Glutamatergic neuron (in vitro differentiated cells): Measurements from ENCODE around the gene EIF4G3. TPM values are rescaled to one million over a fixed set of nuclear protein-coding genes. Genes with fewer than 3 reads are reported as not detected.

Experiments
- DNase-seq: peaks from one replicate; pipeline ENCODE4 v3.0.0; 2022
- H3K27ac Mint-ChIP-seq: one replicate; pipeline ENCODE4 v1.8.0; 2020; ENCODE audit warnings: mild to moderate bottlenecking, mixed read lengths, inconsistent platforms; ENCODE audit not compliant: unreplicated experiment
- H3K27me3 Mint-ChIP-seq: one replicate; pipeline ENCODE4 v1.8.0; 2020; ENCODE audit warnings: mild to moderate bottlenecking, moderate library complexity, mixed read lengths, inconsistent platforms; ENCODE audit not compliant: unreplicated experiment
- H3K36me3 Mint-ChIP-seq: one replicate; pipeline ENCODE4 v1.8.0; 2020; ENCODE audit warnings: mild to moderate bottlenecking, mixed read lengths, inconsistent platforms; ENCODE audit not compliant: unreplicated experiment
- H3K4me1 Mint-ChIP-seq: one replicate; pipeline ENCODE4 v1.8.0; 2020; ENCODE audit warnings: mild to moderate bottlenecking, low read depth, mixed read lengths, inconsistent platforms; ENCODE audit not compliant: unreplicated experiment
- H3K4me3 Mint-ChIP-seq: one replicate; pipeline ENCODE4 v1.8.0; 2020; ENCODE audit warnings: mild to moderate bottlenecking, mixed read lengths, inconsistent platforms; ENCODE audit not compliant: unreplicated experiment
- H3K9me3 Mint-ChIP-seq: one replicate; pipeline ENCODE4 v1.8.0; 2020; ENCODE audit warnings: mild to moderate bottlenecking, moderate library complexity, mixed read lengths, inconsistent platforms; ENCODE audit not compliant: unreplicated experiment
- total RNA-seq: library from RNA; stranded (reverse); fragmentation: NEBNext Ultra II Directional; extraction: Animal tissue kit (Norgen Biotek cat#: 25700); gene quantifications from one replicate; pipeline ENCODE4 v1.2.1, GENCODE V29; 2021; ENCODE audit not compliant: unreplicated experiment
- TF ChIP-seq, protein P1 (sequence below): fragments of 200-600 bp; sonication (generic); IDR thresholded peaks from one replicate; pipeline ENCODE4 v1.5.0; 2021; ENCODE audit not compliant: partially characterized antibody, unreplicated experiment

The EIF4G3 gene
- total RNA-seq, 1 donor from 2014 or later = 100 TPM

DNA sequence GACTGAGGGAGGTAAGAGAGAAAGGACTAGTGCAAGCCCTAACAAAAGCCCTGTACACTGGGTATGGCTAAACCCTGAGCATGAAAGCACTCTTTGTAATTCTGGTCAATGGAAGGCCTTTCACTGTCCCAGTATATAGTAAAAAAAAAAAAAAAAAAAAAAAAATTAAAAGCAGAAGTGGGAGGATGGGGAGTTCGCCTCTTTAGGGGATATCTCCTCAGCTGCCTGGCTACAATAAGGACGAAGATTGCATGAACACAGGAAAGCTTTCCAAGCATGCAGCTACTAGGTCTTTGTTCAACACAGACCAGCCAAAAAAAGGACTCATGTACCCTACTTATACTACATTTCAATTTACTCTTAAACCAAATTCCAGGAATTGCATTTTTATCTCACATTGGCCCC lies 59.1 kb downstream of the EIF4G3 start:
- Mint-ChIP-seq H3K27ac (no peak overlapping the region), H3K36me3 (no peaks in the 10 kb centered on the region), H3K4me3 (no peak overlapping the region), H3K27me3 (no peaks in the 10 kb centered on the region), H3K9me3 (no peaks in the 10 kb centered on the region), H3K4me1 (peaks cover 3% of the 10 kb centered on the region)
- no peak for DNase-seq
- TF ChIP-seq, protein P1, sequence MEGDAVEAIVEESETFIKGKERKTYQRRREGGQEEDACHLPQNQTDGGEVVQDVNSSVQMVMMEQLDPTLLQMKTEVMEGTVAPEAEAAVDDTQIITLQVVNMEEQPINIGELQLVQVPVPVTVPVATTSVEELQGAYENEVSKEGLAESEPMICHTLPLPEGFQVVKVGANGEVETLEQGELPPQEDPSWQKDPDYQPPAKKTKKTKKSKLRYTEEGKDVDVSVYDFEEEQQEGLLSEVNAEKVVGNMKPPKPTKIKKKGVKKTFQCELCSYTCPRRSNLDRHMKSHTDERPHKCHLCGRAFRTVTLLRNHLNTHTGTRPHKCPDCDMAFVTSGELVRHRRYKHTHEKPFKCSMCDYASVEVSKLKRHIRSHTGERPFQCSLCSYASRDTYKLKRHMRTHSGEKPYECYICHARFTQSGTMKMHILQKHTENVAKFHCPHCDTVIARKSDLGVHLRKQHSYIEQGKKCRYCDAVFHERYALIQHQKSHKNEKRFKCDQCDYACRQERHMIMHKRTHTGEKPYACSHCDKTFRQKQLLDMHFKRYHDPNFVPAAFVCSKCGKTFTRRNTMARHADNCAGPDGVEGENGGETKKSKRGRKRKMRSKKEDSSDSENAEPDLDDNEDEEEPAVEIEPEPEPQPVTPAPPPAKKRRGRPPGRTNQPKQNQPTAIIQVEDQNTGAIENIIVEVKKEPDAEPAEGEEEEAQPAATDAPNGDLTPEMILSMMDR = no peak

DNA sequence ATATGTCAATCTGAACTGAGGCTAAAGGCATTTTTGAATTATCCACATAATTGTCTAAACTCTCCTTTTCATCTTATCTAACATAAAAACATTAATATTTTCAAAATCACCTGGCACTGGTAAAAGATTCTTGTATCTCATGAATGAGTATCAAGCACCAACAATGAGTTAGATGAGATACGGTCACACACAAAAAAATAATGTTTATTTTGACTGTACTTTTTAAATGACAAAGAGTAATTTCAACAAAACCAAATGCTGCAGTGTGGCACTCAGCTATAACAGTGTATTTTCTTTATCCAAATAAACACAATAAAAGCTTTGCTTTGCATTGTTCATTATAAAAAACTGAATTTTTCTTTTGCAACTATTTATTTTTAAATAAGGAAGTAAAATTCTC lies 59.5 kb downstream of the EIF4G3 start:
- no peaks in the 10 kb centered on the region for H3K9me3 Mint-ChIP-seq
- no peak overlapping the region for H3K4me3 Mint-ChIP-seq
- TF ChIP-seq, protein P1 = no peak
- peaks cover 3% of the 10 kb centered on the region for H3K4me1 Mint-ChIP-seq
- no peaks in the 10 kb centered on the region for H3K27me3 Mint-ChIP-seq
- H3K36me3 Mint-ChIP-seq = no peaks in the 10 kb centered on the region
- no peak overlapping the region for H3K27ac Mint-ChIP-seq
- DNase-seq = no peak

DNA sequence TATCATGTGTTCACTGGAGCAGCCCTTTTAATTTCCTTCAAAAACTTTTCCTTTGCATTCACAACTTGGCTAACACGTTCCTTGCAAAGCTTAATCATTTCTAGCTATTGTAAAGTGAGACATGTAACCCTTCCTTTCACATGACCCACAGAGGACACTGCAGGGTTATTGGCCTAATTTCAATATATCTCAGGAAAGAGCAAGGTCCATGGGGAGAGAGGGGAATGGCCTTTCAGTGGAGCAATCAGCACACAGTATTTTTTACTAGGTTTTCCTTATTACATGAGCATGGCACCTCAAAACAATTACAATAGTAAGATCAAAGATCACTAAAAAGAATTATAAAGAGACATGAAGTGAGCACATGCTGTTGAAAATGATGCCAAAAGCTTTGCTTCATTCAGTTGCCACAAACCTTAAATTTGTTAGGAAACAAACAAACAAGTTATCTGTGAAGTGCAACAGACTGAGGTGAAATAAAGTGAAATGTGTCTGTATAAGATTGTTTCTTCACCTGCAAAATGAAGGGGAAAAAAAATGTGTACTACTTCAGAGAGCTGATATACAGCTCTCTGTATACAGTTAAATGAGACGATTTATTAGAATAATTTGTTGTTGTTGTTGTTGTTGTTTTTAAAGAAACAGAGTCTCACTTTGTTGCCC lies 61.5 kb downstream of the EIF4G3 start:
- TF ChIP-seq, protein P1 = no peak
- peaks cover 3% of the 10 kb centered on the region for H3K4me1 Mint-ChIP-seq
- H3K4me3 Mint-ChIP-seq = no peak overlapping the region
- no peaks in the 10 kb centered on the region for H3K27me3 Mint-ChIP-seq
- no peaks in the 10 kb centered on the region for H3K9me3 Mint-ChIP-seq
- H3K27ac Mint-ChIP-seq = no peak overlapping the region
- no peaks in the 10 kb centered on the region for H3K36me3 Mint-ChIP-seq
- no peak for DNase-seq

DNA sequence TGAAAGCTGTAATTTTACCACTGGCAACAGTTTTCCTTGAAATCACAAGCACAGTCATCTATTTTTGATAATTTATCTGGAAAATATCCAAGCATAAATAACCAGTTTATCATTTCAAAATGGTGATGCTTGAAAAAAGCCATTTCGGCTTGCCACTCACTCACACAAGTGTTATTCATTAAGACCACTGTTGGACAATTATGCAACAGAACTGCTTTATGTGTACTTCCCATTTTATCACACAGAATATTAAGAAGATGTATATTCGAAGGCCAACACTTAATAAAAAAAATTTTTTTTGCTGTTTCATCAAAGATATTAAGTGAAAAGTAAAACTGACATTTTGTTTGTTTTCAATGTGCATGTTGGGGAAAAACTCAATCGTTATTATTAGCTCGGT lies 62.3 kb downstream of the EIF4G3 start:
- H3K27me3 Mint-ChIP-seq = no peaks in the 10 kb centered on the region
- no peak overlapping the region for H3K4me3 Mint-ChIP-seq
- TF ChIP-seq, protein P1 = no peak
- H3K9me3 Mint-ChIP-seq = no peaks in the 10 kb centered on the region
- DNase-seq = no peak
- H3K36me3 Mint-ChIP-seq = no peaks in the 10 kb centered on the region
- no peak overlapping the region for H3K27ac Mint-ChIP-seq
- H3K4me1 Mint-ChIP-seq = peaks cover 3% of the 10 kb centered on the region

DNA sequence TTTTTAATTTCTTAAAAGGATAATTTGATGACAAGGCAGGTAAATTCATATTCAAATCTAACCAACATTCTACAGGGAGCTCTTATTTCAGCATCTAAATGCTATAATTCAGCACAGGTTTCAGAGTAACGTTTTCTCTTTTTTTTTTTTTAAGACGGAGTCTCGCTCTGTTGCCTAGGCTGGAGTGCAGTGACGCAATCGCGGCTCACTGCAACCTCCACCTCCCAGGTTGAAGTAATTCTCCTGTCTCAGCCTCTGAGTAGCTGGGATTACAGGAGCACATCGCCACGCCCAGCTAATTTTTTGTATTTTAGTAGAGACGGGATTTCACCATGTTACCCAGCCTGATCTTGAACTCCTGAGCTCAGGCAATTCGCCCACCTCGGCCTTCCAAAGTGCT lies 66.5 kb downstream of the EIF4G3 start:
- no peaks in the 10 kb centered on the region for H3K9me3 Mint-ChIP-seq
- TF ChIP-seq, protein P1 = no peak
- H3K27ac Mint-ChIP-seq = no peak overlapping the region
- DNase-seq = no peak
- no peaks in the 10 kb centered on the region for H3K27me3 Mint-ChIP-seq
- no peak overlapping the region for H3K4me3 Mint-ChIP-seq
- H3K36me3 Mint-ChIP-seq = no peaks in the 10 kb centered on the region
- peaks cover 3% of the 10 kb centered on the region for H3K4me1 Mint-ChIP-seq
